Measurements from ENCODE around the gene INPP5J.
A peak's percentile ranks its signal among the peaks of the same experiment; 100 is the strongest.
"Not testable (repeated sequence)": the region's sequence is repeated elsewhere in the genome, so short reads cannot be mapped to it uniquely, and the experiment has no call there.

INPP5J gene

DNA sequence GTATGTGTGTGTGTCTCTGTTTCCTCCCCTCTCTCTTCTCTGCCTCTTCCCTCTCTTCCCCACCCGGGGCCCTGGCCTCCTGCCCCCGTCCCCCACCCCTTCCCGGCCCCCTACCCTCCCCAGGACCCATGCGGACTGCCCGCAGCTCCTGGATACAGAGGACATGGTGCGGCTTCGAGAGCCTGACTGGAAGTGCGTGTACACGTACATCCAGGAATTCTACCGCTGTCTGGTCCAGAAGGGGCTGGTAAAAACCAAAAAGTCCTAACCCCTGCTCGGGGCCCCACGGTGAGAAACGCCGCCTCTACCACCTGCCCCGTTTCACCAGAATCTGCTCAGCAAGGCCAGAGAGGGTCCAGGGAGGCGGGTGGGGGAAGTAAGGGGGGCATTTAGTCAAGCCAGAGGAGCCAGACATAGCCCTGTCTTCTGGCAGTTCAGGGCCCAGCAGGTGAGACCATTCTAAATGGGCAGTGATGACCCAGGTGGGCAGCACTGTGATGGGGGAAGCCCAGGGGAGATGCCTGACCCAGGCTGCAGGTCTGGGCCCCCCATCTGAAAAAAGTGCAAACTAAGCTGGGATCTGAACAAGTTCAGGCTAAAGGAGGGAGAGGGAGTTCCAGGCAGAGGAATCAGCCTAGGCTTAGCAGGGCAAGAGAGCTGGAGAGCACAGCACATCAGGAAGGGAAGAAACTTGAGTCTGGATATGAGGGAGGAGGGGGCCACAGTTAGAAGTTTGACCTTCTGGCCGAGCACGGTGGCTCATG lies 21.8 kb upstream of the INPP5J start:
- DNase-seq (ENCODE audit: low spot score), result no peak

DNA sequence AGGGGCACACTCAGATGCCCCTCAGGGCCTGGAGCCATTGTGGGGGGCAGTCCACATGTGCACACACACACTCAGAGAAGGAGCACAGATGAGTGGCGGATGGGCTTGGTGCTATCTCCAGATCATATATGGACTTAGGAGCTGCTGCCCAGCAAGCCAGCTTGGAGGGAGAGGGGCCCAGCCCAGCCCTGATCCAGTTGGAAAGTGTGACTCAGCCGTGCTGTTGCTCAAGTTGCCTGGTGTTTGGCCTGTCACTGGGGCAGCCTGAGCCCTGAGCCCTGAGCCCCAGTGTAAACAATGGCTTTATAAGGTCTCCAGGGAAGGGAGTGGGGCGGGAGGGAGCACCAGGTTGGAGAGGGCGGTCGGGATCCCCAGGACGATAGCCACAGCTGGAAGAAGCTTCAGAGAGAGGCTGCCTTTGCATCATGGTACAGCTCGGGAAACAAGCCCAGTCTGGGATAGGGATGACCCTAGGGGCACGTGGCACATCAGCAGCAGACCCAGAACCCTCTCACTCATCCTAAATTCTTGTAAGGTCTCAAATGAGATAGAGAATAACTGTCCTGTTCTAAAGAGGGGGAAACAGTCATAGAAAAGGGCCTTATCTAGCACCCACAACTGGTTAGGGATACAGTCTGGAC lies 20.2 kb upstream of the INPP5J start:
- peak; percentile 91 for DNase-seq (ENCODE audit: low spot score)

DNA sequence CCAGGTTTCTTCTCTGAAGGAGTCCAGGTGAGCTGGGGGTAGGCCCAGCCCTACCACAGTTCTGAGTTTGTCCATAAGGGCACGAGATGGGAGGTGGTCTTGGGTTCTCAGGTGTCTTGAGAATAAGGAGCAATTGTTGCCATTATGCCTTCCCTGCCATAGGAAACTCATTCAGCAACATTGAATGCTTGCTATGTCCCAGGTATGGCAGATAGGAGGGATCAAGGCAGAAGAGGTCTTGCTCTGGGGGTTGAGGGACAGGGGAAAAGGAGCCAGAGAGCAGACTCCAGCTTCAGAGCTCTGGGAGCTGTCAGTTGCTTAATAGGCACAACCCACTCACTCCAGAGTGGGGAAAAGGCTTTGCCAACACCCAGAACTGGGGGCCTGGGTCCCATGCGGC lies 19.7 kb upstream of the INPP5J start:
- DNase-seq (ENCODE audit: low spot score), result no peak

DNA sequence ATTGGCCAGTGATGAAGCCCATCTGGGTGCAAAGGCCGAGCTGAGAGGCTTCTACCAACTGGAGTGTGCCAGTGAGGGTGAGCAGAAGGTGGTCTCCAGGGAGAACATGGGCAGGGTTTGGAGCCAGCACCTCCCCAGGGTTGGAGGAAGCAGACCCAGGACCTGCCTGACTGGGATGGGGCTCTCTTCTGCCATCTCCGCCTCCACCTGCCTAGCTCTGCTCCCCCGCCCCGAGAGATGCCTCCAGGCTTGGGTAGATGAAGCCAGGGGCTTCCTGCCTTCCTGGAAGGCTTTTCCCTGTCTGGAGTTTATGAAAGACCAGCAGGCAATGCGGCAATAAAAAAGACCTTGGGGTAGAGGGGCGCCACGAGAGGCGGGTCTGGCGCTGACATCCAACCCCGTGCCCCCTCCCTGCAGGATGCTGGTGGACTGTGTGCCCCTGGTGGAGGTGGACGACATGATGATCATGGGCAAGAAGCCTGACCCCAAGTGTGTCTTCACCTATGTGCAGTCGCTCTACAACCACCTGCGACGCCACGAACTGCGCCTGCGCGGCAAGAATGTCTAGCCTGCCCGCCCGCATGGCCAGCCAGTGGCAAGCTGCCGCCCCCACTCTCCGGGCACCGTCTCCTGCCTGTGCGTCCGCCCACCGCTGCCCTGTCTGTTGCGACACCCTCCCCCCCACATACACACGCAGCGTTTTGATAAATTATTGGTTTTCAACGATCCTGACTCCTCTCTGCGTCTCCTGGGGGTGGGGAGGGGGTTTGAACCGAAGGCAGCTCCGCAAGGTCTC lies 18.7 kb upstream of the INPP5J start:
- DNase-seq (ENCODE audit: low spot score), result no peak

DNA sequence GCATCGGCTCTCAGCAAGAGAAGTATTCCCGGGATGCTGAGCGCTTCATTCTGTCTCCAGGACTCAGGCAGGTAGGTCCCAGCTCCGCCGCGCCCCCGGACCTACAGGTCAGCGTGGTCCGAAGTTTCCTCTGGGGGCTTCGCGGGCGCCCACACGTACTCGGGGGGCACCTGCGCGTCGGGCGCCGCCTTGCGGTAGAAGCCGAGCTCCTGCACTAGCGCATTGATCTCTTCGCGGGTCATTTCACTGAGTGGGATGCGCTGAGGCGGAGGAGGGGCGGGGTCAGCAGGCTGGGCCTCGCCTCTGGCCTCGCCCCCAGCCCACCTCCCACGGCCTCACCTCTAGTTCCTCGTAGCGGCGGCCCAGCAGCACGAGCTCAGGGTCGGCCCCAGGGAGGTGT lies 17.9 kb upstream of the INPP5J start:
- DNase-seq (ENCODE audit: low spot score), result no peak

DNA sequence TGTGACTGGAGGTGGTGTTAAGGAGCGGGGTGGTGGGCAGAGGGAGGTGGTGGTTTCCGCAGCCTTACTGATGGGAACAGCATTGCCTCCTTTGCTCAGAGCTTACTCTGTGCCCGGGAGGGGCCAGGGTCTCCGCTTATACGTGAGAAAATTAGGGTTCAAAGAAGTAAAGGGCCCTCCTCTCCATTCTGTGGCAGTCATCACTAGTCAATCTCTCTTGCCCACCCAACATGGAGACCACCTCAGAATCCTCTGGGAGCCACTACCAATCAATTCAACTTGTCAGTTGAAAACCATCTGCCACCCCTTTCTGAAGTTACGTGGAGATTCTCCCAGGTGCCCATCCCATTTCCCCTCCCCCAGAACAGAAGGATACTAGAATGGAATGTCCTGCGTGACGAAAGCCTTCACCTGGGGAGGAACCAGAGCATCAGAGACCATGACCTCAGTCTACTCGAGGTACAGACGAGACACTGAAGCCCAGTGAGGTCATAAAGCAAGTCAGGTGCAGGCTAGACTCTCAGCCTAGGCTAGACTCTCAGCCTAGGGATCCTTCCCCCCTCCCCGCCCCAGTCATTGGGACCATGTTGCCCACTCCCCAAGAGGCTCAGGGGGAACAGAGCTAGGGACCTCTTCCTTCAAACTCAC lies 17.4 kb upstream of the INPP5J start:
- DNase-seq (ENCODE audit: low spot score), result no peak

DNA sequence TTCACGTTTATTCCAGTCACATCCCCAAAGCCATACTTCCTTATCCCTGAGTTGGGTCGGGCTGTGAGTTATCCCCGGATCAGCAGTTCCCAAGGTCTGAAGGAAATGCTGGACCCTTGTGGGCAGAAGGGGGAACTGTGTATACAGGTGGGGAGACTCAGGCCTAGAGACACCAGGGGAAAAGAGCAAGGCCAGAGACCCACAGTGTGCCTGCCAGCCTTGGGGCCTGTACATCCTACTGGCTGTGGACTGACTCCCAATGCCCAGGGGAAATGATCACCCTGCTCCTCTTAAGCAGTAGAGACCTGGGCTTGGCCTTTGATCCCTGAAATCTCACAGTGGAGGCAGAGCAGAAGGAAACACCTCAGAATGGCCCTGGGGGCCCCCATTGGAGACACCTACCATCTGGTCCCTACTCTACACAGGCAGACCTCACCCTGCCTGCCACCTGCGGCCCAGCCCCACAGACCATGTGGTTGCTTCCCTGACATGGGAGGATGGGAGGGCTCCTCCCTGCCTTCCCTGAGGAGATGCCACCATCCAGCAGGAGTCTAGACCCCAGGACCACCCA lies 16.7 kb upstream of the INPP5J start:
- DNase-seq (ENCODE audit: low spot score), result no peak

DNA sequence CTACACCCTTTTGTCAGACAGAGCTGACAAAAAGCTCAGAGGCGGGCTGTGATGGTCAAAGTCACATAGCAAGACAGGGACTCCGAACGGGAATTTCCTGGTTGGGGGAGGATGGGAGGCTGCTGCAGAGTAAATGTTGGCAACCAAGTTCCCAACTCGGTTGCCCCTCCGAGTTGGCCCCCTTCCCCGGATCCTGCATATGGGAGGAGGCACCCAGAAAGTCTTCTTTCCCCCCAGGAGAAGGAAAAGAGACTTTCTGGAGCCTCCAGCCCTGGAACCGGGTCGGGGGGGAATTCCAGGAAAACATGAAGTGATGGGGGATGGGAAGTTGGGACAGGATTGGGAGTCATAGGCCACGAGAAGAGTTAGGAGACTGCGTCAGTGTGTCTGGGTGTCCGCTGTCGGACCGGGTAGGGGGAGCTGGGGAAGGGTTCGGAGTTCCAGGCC lies 16.0 kb upstream of the INPP5J start:
- peak; percentile 71 for DNase-seq (ENCODE audit: low spot score)

DNA sequence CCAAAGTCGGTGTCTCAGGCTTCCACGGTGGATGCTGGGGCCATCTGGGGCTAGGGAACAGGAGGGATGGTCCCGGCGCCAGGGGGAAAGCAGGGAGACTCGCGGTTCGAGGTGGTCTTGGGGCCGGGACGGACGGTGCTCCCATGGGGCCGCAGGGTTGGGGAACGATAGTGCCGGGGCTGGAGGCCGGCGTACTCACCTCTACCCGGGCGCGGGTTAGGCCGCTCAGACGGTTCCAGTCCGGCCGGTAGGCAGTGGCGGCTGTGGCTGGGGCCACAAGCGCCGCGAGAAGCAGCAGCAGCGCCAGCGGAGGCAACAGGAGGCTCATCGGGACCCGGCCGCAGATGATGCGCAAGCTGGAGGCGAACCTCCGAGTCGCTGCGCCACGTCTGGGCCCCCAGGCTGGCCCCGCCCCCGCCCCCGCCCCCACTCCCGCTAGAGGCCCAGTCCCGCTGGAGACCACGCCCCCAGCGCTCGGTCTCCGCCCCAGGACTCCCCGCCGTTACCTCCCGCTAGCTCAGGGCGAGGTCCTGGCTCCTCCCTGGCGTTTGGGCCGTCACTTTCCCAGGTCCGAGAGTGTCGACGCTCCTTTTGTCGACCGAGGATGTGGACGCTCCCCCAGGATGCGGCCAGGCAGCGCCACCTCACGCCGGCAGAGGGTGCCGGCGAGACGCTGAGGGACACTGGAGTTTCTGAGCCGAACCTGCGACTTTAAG lies 15.4 kb upstream of the INPP5J start, which contains the start of gene SELENOM:
SELENOM (minus strand) TSS at position 391 of the 716 bp plus-strand sequence; CDS start at position 328, 63 bp downstream.
- peak; percentile 99 for DNase-seq (ENCODE audit: low spot score)

DNA sequence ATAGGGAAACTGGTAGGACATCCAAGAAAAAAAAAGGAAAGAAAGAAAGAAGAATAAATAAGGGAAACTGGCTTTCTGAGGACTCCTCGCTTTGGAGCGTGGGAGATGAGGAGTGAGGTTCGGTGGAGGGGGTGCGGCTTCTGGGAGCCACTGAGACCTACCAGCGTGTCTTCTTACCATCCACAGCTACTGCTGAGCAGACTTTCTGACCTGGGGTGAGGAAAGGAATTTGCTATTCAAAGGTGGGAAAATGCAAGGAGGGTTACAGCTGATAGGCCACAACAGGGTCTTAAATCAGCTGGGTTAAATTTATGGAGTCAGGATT lies 14.9 kb upstream of the INPP5J start:
- no peak for DNase-seq (ENCODE audit: low spot score)

DNA sequence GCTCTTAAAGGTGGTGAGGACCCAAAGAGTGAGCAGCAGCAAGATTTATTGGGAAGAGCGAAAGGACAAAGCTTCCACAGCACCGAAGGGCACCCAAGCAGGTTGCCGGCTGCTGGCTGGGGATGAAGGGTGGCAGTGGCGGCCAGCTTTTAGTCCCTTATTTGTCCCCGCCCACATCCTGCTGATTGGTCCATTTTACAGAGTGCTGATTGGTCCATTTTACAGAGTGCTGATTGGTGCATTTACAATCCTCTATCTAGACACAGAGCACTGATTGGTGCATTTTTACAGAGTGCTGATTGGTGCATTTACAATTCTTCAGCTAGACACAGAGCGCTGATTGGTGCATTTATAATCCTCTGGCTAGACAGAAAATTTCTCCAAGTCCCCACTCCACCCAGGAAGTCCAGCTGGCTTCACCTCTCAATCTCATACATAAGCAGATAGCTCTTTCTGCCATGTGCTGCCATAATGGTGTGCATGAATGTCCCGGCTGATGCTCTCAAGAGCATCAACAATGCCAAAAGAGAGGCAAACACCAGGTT lies 10.1 kb upstream of the INPP5J start:
- not testable (repeated sequence) for DNase-seq (ENCODE audit: low spot score)

DNA sequence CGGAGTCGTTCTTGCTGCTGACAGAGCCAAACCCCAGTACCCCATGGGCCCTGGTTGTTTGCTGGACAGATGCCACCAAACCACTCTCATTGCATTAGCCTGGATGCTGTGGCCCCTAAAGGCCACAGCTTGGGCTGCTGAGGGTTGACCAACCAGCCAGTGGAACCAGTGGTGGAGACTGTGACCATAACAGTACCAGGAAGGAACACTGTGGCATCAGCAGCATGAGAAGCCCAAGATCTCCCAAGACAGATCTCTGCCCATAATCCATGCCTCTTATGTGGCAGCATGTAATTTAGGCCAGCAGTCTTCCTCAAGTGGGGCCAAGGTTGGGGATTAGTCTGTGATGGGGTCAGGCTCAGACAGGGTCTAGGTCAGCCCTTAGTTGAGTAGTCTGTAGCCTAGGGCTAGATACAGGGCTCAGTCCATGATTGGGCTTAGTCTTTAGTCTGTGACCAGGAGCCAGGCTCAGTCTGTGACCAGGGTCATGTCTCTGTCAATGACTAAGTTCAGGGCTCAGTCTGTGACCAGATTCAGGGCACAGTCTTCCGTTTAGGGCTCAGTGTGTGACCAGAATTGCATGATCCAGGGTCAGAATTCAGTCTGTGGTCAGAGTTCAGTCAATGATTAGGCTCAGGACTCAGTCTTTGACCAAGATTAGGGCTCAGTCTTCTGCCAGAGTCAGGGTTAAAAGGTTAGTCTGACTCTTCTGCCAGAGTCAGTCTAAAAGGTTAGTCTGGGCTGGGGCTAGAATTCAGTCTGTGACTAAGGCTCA lies 4.5 kb upstream of the INPP5J start:
- no peak for DNase-seq (ENCODE audit: low spot score)

DNA sequence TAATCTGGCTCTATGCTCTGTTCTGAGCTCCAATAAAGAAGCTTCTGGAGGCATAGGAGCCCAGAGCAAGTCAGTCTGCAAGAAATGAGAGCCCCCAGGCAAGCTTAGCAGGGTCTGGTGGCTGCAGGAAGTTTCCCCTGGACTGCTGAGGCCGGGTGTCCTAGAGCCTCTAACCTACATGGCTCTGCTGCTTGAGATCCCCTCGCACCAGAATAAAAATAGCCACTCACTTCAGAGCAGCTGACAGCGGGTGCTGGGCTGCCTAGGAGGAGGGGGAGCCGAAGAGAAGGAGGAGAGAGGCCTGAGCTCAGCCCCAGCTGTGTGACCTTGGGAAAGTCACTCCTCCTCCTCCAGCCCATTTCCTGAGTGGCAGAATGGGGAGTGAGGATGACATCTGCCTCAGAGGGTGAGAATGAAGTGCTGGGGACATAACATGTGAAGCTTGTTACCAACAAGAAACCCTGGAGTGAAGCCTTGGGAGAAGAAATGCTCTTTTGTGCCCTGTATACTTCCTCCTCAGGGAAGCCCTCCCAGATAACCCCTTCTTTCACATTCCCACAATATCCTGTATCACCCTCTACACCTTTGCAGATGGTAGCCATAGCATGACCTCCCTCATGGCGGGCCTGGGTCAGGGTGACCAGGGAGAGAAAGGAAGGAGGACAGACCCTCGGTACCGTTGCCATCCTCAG lies 3.6 kb upstream of the INPP5J start:
- no peak for DNase-seq (ENCODE audit: low spot score)

DNA sequence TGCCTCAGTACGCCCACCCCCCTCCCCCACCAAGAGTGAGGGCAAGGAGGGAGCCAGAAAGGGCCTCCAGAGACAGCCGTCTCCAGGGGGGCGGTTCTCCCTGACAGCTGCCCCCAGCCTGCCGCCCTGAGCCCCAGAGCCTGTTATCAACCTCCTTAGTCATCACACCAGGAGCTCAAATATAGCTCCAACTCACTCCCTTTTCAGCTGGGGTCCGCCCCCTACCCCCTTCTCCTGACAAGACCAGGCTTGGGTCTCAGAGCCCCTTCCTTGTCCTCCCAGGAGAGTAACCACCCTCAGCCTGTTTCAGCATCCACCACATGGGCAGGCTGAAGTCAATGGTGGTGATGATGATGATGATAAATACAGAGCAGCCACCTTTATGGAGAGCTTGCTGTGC lies 2.5 kb upstream of the INPP5J start:
- DNase-seq (ENCODE audit: low spot score), result no peak

DNA sequence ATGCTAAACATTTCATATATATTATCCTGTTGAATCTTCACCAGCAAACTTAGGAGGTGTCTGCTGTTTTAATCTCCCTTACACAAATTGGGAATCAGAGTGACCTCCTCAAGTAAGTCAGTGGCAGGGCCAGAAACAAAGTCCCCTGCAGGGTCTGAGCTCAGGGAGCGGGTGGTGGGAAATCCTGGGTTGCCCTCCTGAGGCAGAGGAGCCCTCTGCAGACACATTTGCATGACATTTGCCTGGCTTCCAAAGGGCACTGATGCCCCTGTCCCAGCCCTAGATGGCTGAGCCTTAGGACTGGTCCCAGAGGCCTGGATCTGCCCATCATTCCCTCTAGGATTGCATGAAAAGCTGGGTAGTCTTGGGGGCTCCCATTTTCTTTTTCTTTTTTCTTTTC lies 2.1 kb upstream of the INPP5J start:
- DNase-seq (ENCODE audit: low spot score), result no peak

DNA sequence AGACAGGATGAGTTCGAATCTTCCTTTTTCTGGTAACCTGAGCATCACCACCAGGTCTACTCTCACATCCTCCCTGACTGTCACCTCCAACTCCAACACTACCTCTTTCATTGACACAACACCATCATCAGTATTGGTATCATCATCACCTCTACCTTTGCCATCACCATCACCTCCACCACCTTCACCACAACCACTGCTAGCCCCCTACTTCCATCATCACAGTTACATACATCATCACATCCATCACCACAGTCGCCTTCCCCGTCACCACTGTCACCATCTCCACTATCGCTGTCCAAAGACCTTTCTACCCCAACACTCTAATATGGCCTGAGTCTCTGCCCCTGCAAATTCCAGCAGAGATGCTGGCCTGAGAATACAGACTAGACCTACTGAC lies 1.4 kb upstream of the INPP5J start:
- DNase-seq (ENCODE audit: low spot score), result no peak

DNA sequence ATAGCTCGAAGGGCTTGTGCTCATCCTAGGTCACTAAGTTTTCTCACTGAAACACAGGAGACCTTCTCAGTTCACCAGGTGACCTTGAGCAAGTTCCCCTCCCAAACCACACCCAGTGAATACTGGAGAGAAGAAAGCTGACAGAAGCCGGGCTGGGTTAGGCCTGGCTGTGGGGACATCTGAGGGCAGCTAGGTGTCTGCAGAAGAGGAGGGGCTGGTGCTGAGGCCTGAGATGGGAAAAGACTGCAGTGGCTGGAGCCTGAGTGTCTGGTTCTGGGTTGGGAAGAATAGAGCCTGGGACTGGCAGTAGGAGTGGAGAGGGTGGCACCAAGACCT lies 602 bp upstream of the INPP5J start:
- DNase-seq (ENCODE audit: low spot score), result no peak

DNA sequence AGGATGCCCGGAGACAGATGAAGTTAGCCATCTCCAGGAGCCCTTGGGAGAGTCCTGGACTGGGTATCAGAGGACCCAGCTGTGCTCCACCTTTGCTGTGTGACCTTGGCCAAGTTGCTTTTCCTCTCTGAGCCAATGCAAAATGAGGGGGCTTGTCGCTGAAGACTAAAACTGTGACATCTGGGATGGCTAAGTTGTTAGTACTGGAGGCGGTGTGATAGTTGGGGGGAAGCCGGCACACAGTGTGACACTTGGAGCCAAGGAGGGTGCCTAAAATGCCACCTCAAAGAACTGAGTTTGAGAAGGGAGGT lies 481 bp downstream of the INPP5J start:
- DNase-seq (ENCODE audit: low spot score), result no peak

DNA sequence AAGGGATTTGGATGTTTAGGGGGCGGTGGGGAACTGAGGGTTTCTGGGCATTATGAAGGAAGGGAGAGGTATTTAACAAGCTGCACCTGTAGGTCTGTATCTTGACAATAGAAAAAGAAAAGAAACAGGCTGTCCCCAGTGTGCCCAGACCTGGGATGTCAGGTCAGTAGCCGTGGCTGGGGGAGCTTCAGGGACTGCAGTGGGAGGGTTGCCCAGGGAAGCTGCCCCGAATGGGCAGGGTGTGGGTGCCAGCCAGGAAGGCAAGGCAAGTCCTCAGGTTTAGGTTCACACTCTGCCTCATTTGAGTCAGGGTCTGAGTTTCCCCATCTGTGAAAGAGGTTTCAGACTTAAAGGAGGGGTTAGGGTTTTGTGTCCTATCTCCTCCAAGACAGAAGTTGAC lies 1.5 kb downstream of the INPP5J start:
- no peak for DNase-seq (ENCODE audit: low spot score)

DNA sequence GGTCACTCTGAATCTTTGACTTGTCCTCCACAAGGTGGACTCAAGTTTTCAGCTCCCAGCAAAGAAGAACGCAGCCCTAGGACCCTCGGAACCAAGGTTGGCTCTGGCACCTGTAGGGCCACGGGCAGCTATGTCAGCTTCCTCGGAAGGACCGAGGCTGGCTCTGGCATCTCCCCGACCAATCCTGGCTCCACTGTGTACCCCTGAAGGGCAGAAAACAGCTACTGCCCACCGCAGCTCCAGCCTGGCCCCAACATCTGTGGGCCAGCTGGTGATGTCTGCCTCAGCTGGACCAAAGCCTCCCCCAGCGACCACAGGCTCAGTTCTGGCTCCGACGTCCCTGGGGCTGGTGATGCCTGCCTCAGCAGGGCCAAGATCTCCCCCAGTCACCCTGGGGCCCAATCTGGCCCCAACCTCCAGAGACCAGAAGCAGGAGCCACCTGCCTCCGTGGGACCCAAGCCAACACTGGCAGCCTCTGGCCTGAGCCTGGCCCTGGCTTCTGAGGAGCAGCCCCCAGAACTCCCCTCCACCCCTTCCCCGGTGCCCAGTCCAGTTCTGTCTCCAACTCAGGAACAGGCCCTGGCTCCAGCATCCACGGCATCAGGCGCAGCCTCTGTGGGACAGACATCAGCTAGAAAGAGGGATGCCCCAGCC lies 2.2 kb downstream of the INPP5J start:
- no peak for DNase-seq (ENCODE audit: low spot score)

All from GM03348 (cell line).